ENCODE results near the gene RAB30.

DNA sequence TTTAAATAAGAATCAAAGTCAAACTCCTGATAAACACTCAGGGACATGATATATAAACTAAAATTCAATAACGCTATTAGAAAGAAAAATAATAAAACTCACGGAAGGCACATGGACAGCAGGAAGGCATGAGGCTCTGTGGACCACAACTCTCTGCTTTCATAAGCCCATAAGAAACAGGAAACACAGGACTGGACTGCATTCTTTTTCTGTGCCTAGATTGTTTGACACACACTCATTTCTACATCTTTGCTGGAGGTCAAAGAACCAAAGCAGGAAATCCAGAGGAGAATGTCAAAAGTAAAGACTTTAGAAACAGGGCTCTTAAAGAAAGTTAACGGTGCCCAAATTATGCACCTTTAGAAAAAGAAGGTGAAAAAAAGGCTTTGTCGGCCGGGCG, 71.3 kb downstream of the RAB30 start:
- no peak for TF ChIP-seq POLR2A (IDR thresholded peaks at IDR 0.05)
- TF ChIP-seq, protein P1, sequence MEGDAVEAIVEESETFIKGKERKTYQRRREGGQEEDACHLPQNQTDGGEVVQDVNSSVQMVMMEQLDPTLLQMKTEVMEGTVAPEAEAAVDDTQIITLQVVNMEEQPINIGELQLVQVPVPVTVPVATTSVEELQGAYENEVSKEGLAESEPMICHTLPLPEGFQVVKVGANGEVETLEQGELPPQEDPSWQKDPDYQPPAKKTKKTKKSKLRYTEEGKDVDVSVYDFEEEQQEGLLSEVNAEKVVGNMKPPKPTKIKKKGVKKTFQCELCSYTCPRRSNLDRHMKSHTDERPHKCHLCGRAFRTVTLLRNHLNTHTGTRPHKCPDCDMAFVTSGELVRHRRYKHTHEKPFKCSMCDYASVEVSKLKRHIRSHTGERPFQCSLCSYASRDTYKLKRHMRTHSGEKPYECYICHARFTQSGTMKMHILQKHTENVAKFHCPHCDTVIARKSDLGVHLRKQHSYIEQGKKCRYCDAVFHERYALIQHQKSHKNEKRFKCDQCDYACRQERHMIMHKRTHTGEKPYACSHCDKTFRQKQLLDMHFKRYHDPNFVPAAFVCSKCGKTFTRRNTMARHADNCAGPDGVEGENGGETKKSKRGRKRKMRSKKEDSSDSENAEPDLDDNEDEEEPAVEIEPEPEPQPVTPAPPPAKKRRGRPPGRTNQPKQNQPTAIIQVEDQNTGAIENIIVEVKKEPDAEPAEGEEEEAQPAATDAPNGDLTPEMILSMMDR (IDR thresholded peaks at IDR 0.05 in 4 of 5, conservative IDR thresholded peaks at IDR 0.05 in 1 of 5), result no peak

All from gastrocnemius medialis (tissue), 4 donors.